Measurements from ENCODE around the gene FBXO36.
"Not testable (repeated sequence)": the region's sequence is repeated elsewhere in the genome, so short reads cannot be mapped to it uniquely, and the experiment has no call there.

Gene FBXO36

DNA sequence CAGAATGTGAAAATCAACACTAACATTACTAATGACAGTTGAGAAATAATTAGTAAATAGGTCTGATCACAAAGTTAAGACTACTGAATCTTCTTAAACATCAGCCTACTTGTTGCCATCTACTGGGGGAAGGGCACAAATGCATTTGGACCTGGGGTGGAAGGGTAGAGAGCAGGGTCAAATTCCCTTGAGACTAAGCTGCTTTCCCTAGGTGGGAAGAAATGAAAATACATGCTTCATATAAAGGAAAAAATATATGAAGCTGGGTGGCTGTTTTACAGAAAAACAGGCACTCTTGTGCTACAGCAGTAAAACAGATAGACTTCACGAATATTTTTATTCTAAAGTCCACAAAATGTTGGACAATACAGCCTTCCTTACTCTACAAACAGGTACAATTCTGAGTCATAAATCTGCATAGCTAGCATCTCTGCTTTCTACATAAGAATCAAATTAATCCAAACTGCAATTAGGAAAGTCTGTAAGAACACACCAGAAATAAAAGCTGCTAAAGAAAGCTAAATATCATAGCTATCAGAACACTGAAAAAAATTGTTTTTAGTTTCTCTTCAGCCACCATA is 11.4 kb upstream of the FBXO36 start:
- no peak for DNase-seq (ENCODE audit: low spot score)

DNA sequence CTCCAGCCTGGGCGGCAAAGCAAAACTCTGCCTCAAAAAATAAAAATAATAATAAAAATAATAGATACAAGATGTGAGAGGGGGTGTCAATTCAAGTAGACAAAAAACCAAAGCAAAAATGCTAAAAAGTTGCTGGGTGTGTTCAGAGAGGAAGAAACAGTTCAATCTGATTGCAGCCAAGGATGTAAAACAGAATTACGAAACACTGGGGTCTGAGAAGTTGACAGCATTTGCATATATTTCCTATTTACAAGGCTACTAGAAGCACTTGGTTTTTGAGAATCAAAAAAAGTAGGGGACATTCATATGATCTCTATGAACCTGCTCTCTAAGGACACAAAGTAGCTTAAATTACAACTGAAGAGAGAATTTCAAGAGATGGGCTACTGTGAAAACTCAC is 8.1 kb upstream of the FBXO36 start:
- DNase-seq (ENCODE audit: low spot score) = no peak

DNA sequence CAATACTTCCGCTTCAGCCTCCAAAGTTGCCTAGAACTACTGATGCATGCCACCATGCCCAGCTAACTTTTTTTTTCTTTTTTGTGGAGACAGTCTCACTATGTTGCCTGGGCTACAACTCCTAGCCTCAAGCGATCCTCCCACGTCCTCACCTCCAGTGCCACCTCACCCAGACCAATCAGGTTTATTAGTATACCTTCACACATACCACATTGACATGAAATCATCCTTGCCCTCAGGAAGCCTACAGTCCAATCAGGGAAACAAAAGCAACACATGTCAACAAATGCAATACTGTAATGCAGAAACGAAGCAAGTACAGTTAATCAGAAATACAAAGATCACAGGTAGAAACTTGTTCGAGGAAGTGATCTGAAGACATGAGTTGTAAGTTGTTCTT is 4.5 kb upstream of the FBXO36 start:
- no peak for DNase-seq (ENCODE audit: low spot score)

DNA sequence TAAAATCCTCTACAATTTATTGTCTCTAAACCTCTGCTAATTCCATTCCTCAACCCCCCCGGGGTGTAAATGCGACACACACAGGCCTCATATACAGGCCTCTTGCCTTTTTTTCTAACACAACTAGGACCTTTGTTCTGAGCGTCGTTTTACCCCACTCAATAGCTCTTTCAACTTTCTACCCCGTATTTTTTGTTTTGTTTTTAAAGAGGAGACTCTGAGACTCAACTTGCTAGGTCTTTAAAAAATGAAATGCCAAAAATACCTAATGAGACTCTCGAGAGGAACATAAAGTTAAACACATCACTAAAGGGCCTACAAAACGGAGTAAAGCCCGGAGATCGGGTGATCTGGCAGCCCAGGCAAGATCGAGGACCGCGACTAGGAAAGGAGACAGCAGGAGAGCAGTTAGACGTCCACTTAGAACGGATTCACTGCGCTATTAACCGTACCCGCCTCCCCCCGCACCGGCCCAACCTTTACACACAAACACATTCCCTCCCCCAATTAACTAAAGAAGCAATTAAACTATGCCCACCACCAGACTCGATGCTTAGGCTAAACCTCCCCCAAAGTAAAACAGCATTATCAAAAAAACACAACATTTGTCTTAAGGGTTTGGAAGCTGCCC is 2.2 kb upstream of the FBXO36 start:
- no peak for DNase-seq (ENCODE audit: low spot score)

DNA sequence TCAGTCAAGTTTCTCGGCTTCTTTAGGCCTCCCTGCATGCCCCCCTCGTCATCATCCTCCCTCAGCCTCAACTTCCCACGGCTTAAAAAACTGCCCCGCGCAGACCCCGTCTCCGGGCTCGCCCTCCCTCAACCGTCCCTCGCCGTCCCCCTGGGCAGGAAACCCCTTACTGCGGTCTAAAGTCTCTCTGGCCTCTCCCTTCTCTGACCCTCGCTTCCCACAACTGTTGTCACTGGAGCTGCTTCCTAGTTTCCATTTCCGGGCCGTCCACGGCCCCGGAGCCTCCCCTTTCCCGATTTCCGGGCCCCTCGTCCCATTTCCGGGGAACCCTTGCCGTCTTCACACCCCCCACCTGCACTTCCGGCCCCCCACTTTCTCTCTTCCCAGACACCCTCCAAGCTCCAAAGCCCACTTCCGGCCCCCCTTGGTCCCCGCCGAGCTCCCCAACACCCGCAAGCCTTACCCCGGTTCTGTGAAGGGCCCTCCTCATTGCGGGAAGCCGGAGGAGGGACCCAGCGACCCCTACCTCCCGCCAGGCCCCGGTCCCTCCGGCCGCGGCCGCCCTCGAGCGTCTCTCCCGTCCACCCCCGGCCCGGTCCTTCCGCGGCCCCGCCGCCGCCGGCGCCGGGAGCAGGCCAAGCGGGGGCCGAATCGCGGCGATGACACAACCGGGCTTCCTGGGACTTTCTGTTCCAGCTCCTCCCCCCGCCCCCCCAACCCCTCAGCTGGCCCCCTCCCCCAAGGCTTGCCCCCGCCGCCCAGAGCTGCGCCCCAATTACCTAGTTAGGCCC is 1.0 kb upstream of the FBXO36 start:
- DNase-seq (ENCODE audit: low spot score) = peak; percentile 63

DNA sequence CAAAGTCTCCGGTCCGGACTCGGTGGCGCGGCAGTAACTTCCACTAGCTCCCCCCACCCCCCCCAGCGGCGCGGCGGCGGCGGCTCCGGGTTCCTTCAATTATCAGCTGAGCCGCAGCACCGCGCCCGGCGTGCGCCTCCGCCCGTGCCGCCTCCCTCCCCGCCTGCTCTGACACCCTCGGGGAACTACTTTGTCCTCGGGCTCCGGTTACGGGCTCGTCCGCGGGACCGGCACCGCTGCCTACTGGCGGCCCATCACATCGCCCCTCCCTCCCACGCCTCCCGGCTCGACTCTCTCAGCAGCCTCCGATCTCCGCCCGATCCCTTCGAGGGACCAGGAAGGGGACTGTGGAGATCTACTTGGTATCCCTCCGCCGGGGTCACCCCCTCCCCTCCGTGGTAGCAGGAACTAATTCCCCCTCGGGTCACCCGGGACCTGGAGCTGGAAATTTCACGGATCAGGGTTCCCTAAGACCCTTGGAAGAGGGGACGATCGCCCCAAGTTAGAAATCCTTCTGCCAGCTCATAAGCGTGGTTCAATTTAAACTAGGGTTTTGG is 333 bp upstream of the FBXO36 start, which contains the start of gene TRIP12:
Gene TRIP12, minus strand, starts transcription at position 118 of the 557 bp plus-strand sequence. CDS start 41,930 bp downstream, outside the sequence.
- peak; percentile 93 for DNase-seq (ENCODE audit: low spot score)

DNA sequence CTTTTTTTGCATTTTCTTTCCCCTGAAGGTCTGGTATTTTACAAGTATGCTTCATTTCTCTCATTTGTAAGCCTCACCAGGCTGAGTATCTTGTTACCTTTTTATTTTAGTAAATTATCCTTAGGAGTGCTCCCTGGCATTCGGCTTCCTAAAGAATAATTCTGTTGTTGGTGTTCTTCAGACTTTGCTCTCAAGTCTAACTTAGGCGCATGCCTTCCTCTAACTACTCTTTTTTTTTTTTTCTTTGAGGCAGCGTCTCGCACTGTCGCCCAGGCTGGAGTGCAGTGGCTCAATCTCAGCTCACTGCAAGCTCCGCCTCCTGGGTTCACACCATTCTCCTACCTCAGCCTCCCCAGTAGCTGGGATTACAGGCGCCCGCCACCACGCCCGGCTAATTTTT is 2.2 kb downstream of the FBXO36 start:
- not testable (repeated sequence) for DNase-seq (ENCODE audit: low spot score)

DNA sequence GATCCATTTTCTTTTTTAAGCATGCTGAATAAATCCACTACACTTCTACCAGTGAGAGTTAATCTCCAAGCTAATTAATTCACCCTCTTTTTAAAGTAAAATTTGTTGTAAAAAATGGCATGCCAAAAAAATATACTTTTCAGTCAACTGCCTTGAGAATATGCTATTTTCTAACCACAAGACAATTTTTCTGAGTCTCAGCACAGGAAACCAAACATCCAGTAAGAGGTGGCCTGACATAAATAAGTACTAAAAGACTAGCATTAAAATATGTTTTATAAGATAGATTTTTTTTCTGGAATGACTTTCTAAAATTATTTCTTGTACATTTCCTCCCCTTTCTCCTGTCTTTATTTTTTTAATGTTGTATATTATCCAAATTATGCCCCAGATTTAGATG is 2.9 kb downstream of the FBXO36 start:
- DNase-seq (ENCODE audit: low spot score) = no peak

DNA sequence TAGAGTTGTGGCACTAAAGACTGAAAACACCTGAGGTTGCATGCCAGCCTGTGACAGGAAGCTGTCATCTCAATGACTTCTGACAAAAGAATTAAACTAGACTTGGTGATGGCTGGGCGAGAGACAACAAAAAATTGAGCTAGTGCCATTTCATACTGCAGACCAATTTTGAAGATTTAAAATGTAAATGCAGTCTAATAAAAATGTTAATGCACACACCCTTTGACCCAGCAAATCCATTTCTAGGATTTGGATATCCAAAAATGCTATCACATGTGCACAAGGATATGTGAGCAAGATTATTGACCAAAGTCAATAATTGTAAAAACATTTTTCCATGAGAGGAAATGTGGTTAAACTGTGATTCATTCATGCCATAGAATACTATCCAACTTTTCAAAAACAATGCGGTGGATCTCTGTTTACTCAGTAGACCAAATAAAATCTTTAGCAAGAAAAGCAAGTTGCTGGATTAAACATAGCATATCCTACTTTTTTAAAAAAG is 5.6 kb downstream of the FBXO36 start:
- no peak for DNase-seq (ENCODE audit: low spot score)

DNA sequence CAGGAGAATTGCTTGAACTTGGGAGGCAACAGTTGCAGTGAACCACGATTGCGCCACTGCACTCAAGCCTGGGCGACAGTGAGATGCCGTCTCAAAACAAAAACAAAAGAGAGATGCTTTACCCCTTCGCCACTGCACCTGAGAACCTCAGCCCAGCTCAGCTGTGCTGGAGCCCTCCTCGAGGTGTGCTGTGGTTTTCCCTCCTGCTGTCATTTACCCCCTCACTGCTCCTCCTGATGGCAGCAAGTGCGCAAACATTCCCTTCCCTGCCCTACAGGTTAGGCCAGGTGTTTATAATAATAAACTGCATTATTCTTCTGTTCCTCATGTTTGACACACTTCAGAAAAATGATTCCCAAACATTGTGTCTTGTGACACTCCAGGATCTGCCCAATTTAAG is 8.4 kb downstream of the FBXO36 start:
- DNase-seq (ENCODE audit: low spot score) = no peak

DNA sequence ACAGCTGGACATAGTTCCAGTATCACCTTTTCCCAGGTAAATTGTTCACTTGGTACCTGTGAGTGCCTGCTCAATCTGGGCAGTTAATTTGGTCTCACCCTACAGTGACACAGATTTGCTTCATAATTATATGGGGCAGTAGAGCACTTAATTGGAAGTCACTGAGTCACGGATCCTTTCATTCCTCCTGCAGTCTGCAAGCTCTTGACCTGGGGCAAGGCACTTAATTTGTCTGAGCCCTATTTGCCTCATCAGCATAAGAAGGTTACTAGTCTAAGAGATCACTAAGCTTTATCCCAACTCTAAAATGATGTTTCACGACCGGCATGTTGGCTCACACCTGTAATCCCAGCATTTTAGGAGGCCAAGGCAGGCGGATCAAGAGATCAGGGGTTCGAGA is 8.9 kb downstream of the FBXO36 start:
- no peak for DNase-seq (ENCODE audit: low spot score)

DNA sequence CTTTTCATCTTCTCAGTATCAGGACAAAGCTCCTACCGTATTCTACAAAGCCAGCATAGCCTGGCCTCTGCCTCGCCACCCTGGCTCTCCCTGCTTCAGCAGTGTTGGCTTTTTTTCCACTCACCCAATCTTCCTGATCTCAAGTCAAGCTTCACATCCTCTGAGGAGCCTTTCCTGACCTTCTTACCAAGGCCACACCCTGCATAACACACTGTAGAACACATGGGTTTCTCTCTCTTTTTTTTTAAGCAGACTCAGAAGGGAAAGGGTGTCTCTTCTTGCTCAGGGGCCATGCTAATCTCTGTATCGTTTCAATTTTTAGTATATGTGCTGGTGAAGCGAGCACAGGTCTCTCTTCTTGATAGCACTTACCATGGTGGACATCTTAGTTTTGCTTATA is 15.2 kb downstream of the FBXO36 start:
- no peak for DNase-seq (ENCODE audit: low spot score)

DNA sequence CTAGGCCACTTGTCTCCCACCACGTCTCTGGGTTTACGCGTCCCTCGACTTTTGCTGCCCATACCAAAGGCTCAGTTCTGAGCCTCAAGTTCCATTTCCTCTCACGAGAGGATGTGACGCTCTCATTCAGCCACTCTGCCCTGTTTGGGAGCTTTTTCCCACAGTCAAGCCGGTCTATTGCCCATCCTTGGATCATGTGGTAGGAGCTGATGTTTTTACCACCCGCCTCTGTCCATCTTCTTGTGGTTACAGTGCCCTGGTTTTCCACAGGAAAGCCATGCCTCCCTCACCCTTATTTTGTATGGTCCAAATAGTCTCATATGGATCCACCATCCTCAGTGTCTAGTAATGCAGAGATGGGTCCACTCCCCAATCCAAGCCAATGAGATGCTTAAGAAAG is 20.4 kb downstream of the FBXO36 start:
- no peak for DNase-seq (ENCODE audit: low spot score)

DNA sequence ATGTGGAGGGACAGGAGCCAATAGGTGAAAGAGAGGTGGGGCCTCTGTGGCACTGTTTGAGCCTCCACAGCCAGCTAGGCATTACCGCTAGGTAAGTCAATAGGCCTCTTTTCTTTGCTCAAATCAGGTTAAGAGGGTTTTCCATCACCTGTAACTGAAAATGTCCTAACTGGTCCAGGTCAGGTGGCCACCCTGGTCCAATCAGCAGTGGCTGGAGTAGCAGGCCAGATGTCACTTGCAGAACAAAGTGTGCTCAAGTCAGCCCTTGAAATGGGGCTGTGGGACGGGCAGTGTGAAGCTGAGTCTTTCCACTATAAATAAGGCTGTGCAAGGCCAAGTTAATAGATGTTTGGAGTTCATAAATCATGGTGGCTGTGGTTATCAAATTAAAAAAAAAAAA is 20.9 kb downstream of the FBXO36 start:
- DNase-seq (ENCODE audit: low spot score) = no peak

DNA sequence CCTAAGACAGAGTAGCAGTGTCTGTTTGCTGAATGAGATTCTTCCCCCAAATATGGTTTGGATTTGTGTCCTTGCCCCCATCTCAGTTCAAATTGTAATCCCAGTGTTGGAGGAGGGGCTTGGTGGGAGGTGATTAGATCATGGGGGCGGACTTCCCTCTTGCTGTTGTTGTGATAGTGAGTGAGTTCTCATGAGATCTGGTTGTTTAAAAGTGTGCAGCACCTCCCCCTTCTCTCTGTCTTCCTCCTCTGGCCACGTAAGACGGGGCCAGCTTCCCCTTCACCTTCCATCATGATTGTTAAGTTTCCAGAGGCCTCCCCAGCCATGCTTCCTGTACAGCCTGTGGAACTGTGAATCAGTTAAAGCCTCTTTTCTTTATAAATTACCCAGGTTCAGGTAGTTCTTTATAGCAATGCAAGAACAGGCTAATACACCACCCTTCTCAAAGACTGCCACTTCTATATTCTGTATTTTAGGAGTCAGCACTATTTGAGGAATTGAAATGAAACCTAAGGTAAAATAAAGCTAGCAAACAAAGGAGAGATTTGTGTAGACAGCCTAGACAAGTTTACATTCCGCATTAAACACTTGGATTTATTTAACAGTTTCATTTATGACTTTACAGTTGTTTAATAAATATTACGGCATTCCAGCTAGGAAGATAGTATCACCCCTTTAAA is 21.6 kb downstream of the FBXO36 start:
- no peak for DNase-seq (ENCODE audit: low spot score)

DNA sequence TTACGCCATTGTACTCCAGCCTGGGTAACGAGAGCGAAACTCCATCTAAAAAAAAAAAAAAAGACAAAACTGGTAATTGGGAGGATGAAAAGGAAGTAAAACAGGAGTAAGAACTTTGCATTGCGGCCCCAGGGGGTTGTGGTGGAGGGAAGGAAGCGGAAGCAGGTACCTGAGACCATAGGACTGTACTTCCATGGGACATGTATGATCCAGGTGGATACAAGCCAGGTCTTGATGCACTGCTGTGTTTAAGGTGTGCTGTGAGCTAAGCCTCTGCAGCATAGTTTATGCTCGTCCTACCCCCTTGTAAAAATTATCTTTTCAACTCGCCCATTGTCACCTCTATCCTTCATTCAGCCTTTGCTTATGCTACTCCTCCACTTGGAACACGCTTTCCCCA is 23.7 kb downstream of the FBXO36 start:
- no peak for DNase-seq (ENCODE audit: low spot score)

DNA sequence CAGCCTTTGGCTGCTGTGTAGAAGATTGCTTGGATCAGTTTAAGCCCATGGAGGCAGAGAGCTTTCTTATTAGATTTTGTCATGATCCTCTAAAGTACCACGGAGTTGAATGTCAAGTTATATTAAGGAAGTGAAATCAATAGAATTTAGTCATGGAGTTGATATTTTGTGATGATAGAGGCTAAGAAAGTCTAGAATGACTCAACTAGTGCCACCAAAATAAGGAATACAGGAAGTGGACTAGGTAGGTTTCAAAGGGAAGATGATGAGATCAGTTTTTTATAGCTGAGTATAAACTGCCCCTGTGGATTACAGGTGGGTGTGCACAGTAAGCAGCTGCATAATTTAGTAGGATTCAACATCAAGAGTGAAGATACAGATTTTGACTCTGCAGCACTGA is 25.2 kb downstream of the FBXO36 start:
- no peak for DNase-seq (ENCODE audit: low spot score)

DNA sequence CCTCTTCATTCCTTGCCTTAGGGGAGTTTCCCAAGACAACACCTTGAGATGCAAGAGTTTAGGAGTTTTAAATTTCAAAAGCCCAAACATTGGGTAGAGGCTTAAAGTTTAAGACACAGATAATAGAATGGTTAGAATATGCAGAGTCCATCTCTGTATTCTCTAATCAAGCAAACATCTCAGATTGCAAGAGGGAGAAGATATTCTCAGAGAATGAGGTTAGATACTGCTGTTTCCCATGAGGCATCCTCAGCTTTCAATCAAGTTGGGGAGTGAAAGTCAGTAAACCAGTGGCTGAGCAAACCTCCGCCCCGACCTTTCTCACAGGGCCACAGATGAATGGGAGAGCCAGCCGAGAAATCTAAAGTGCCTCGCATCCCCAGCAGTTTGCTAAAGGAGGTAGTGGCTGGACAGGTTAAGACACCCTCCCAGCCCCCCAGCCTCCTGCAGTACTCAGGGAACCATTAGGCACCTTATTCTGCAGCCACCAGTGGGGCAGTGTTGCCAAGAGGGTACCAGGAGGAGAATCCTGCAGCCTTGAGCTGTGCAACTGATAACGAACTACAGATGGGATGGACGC is 30.0 kb downstream of the FBXO36 start:
- DNase-seq (ENCODE audit: low spot score) = no peak

DNA sequence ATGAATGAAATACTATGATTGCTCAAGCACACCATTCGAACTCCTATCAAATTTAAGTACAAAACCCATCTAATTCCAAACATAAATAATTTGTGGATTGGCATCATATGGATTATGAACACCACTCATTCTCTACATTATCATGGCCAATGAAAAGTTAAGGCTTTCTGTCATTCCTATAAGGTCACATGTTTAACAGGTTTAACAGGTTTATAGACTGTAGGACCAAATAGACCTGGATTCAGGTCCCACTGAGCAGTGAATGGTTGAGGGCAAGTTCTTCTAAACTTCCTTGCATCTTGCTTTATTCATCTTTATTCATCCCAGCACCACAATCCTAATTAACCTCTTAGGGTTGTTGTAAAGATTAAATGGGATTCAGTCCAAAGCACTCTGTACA is 33.4 kb downstream of the FBXO36 start:
- DNase-seq (ENCODE audit: low spot score) = no peak

DNA sequence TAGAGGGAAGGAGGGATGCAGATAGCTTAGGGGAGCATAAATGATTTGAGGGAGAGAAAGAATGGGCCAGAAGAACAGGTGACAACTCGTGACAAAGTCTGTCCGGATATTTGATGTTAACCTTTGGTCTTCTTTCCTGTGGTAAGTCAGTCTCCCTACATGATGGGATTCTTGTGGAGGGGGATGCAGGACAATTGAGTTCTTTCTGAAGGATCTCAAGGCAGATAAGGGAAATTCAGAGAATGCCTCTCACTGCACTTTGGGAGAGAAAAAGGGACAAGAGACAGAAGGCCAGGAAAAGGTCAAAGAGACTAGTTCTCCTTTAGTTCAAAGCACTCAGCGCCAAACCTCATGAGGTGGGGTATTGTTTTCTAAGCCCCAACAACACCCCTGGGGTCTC is 34.2 kb downstream of the FBXO36 start:
- no peak for DNase-seq (ENCODE audit: low spot score)

DNA sequence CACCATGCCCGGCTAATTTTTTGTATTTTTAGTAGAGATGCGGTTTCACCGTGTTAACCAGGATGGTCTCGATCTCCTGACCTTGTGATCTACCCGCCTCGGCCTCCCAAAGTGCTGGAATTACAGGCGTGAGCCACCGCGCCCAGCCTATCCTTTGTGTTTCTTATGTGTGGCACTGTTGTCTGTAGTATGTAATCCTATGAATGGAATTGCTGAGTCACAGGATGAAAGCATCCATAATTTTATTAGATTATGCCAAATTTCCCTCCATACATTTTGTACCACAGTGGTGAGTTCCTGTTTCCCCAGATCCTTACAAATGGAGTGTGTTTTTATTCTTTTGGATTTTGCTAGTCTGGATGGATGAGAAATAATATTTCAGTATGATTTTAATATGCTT is 41.3 kb downstream of the FBXO36 start:
- DNase-seq (ENCODE audit: low spot score) = not testable (repeated sequence)

DNA sequence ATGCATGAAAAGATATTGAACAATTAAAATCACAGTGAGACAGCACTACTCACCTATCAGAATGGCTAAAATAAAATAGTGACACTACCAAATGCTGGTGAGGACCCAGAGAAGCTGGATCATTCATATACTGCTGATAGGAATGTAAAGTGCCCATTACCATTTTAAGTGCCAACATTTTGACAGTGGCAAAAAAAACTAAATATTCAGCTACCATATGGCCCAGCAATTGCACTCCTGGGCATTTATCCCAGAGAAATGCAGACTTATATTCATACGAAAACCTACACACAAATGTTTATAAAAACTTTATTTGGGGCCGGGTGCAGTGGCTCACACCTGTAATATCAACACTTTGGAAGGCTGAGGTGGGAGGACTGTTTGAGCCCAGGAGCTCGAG is 47.6 kb downstream of the FBXO36 start:
- no peak for DNase-seq (ENCODE audit: low spot score)
